NCI-H524 (cell line): Measurements from ENCODE around the gene MTSS2.
A peak's percentile ranks its signal among the peaks of the same experiment; 100 is the strongest.

Experiments used
- DNase-seq, 2 experiments: peaks; one replicate each; lab custom pipeline; 2025; lab: John Stamatoyannopoulos, UW

The MTSS2 gene

DNA sequence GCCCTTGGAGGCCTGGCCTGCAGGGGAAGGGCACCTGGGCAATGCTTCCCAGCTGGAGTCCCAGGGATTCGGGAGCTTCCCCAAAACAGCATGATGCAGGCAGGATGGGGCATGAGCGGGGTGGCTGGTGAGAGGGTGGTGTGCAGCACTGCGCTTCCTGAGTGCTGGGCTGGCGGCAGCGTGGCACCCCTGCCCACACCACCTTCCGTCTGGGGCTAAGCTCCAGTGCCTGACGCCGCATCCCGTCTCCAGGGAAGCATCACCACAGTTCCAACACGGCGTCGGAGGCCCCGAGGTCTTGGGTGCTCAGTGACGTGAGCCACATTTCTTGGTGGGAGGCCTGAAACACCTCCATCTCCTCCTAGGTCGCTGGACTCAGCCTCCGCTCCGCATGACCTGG lies 13.8 kb upstream of the MTSS2 start:
- no peak for DNase-seq

DNA sequence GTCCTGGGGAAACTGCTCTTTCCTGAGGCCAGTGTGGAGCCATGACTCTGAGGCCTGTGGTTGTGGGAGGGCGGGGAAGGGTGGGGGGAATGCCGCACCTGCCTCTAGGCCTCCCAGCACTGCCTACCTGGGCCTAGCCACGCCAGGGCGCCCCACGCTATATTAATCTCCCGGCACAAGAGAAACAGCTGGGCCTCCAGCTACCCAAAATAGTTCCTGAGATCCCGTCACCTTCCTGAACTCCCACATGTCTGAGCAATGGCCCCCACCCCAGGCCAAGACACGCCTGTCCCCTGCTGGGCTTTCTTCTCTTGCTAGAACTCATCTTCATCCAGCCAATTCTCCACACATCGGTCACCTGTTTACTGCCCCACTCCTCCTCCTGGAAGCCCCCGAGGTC lies 13.0 kb upstream of the MTSS2 start:
- no peak for DNase-seq

GRCh38 chr16:70697594-70698170 lies 11.8 kb upstream of the MTSS2 start:
- DNase-seq = no peak

- DNase-seq = no peak
Measured at GRCh38 chr16:70696952-70697593, 11.2 kb upstream of the MTSS2 start.

DNA sequence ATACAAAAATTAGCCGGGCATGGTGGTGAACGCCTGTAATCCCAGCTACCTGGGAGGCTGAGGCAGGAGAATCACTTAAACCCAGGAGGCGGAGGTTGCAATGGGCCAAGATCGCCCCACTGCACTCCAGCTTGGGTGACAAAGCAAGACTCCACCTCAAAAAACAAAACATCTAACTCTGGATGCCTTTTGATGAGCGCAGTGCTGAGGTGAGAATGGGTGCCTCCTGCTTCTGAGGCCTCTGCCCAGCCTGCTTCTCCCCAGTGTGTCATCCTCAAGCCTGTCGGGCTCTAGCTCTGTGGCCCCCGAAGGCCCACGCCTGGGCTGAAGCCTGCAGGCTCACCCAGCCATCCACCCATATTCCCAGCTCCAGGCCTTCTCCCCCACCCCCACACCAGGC lies 10.5 kb upstream of the MTSS2 start:
- DNase-seq = no peak

GRCh38 chr16:70695331-70696070 lies 9.6 kb upstream of the MTSS2 start:
- peak in 1 of 2 experiments; percentile 54 for DNase-seq

GRCh38 chr16:70694868-70695218 lies 9.0 kb upstream of the MTSS2 start:
- no peak for DNase-seq

- peak in 1 of 2 experiments; percentile 21 for DNase-seq
Measured at GRCh38 chr16:70694088-70694867, 8.4 kb upstream of the MTSS2 start.

DNA sequence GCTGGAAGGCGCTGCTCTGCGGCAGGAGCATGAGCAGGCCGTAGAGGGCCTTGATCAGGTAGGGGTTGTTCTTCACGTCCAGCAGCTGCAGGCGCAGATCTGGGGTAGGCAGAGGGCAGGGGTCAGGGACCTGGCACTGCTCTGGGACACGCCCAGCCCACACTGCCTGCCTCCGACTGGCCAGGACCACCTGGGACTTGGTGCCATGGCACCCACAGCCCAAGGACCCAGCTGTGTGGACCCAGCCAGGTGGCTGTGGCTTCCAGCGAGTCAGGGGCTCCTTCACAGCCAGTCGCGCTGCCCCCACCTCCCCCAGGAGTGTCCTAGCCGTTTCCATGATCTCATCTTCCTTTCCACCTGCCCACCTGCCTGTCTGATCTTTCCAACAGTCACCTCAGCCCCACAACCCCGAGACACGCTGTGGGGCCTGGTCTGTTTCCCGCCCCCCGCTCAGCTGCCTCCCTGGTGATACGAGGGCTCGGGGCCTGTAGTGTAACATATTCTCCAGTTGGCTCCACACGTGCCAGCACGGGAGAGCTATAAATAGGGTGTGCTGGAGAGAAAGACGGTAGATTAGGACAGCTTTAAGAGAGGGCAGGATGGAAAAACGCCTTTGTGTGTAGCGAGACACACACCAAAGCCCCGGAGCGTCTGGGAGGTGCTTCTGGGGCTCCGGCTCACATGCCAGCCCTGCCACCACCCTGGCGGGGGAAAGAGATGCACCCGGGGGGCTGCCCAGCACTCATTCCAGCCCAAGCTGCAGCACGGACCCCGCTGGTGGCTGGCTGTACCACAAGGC lies 7.2 kb upstream of the MTSS2 start:
- DNase-seq = no peak

DNA sequence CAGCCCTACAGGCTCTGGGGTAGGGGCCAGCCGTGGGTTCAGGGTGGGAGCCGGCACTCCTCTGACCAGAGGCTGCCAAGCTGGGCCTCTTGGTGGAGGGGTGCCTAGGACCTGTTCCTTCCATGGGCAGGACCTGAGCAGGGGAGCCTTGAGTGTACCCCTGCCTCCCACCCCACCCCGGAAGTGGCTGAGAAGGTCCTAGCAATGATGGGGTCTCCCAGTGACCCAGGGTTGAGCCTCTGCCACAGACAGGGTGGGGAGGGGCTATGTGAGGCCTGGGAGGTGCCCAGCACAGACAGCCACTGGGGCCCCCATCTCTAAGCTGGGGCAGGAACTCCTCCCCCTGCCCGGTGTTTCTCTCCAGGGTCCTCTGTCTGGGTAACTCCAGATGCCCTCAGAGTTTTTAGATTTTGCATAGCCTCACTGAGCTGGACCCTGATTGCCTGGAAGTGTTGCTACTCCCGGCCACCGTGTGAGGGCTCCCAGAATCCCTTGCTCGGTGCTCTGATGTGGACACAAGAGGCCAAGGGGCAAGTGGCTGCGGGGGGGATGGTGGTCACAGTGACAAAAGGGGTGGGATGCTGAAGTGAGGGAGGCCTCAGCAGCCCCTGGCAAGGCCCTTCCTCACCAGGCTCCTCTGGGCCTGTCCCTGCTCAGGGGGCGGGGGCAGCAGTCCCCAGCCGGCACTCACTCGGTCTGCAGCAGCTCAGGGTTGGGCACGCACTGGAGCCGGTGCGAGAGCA lies 6.4 kb upstream of the MTSS2 start:
- DNase-seq = no peak

GRCh38 chr16:70691223-70692129 lies 5.6 kb upstream of the MTSS2 start:
- peak; percentile 37 to 78 for DNase-seq

- DNase-seq = peak; percentile 22 to 68
Measured at GRCh38 chr16:70689970-70690891, 4.4 kb upstream of the MTSS2 start.

- peak in 1 of 2 experiments; percentile 30 for DNase-seq
Measured at GRCh38 chr16:70689035-70689969, 3.4 kb upstream of the MTSS2 start.

DNA sequence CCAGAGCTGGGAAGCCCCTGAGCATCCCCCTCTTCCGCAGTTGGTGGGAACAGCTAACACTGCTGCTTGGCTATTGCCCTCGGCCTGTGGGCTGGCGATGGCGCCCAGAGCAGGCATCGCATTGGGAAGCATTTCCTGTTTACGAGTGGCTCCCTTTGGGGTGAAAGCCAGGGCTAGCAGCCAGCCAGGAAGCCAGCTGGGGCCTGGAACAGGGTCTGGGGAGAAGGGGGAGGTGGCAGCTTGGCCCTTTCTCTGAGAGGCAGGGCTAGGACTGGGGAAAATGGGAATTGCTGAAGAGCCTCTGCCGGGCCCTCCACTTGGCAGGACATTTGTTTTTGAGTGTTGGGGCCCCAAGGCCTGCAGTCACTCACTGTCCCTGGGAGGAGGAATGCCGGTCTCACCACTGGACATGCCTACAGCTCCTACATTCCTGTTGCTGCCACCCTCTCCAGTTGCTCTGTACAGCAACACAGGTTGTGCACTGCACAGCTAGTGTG lies 2.4 kb upstream of the MTSS2 start:
- DNase-seq = peak in 1 of 2 experiments; percentile 32

DNA sequence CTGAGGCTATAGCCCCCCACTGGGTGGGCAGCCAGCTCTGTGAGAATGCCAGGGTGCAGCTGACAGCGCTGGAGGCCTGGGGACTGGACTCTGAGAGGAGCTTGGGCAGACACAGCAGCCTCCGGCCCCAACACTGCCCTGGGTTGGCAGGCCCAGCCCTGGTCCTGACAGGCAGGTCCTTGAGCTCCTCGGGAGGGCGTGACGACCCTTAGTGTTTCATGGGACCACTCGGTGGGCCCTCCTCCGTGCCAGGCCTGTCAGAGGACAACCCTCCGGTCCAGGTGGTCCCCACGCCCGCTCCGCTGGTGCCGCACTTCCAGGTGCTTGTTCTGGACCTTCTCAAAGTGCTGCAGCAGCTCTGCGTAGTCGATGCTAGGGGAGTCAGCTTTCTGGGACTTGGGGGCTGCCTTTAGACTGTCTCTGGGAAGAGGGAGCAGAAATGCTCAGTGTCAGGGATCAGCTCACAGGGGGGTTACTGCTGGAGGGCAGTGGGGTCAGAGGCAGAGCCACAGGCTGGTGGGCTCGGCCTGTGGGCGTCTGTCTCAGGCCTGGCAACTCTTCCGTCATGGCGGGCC lies 1.9 kb upstream of the MTSS2 start:
- DNase-seq = no peak

- DNase-seq = peak; percentile 74 to 84
Measured at GRCh38 chr16:70687102-70687511, 1.3 kb upstream of the MTSS2 start.
